Measurements from ENCODE around the gene BMP7. TPM values are rescaled to one million over a fixed set of nuclear protein-coding genes. Genes with fewer than 3 reads are reported as not detected.

BMP7 gene
- total and polyA plus RNA-seq, 2 experiments from 2014 or later = 15.9 to 22.8 TPM

DNA sequence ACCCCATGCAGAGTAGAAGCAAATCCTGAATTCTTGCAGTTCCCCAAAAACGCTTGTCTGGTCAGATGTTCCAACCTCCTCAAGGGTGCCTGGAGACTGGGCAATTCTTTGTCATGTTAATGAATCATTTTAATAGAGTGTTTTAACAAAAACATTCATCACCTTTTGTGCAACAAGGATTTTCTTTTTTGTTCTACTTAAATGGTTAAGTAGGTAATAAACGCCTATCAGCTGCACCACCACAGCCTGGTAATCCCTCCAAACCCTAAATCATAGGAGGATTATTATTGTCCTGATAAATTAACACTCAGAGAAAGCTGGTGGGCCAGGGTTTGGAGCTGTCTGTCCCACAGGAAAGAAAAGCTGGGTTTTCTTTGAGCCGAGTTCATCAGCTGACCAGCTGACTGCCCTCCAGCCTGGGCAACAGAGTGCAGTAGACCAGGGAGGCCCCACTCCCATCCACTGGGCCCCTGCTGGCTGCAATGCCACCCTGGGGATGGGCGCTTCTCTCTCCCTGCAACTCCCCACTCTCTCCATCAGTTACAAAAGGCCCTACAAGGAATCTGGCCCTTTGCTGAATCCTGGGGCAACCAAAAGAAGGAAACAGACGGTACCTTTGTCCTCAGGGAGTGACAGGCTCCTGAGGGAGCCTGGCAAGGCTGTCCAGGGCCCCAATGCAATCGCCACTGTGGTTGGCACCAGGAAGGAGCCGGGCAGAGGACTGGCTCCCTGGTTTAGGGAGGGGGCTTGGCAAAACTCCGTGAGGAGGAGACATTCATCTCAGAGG lies 23.1 kb upstream of the BMP7 start:
- ATAC-seq = no peak
- H2AFZ ChIP-seq = no peak overlapping the region

More for the DNA sequence above, 23.1 kb upstream of the BMP7 start:
- Histone ChIP-seq H3K9me2 (ENCODE audit: insufficient read depth) (no peaks in the 10 kb centered on the region), H3K4me3 (no peak overlapping the region), H3K27ac (ENCODE audit: low read depth) (no peak overlapping the region), H3K4me2 (no peak overlapping the region), H3K79me2 (replicated peaks; ENCODE audit: insufficient read depth) (no peaks in the 10 kb centered on the region), H4K20me1 (replicated peaks; ENCODE audit: insufficient read depth) (no peaks in the 10 kb centered on the region), H3K4me1 (ENCODE audit: insufficient read depth) (peaks cover 9% of the 10 kb centered on the region; the same call in 1 of the 2 replicates), H3F3A (replicated peaks; ENCODE audit: low read depth) (no peaks in the 10 kb centered on the region), H3K27me3 (ENCODE audit: insufficient read depth) (no peaks in the 10 kb centered on the region), H3K36me3 (ENCODE audit: insufficient read depth) (no peaks in the 10 kb centered on the region)
- no peak overlapping the region for H3K4me3 Mint-ChIP-seq
- peaks cover 38% of the 10 kb centered on the region for H3K4me1 Mint-ChIP-seq
- peaks cover 19% of the 10 kb centered on the region for H3K27me3 Mint-ChIP-seq (ENCODE audit: insufficient read depth, low read depth, poor library complexity)
- no peak overlapping the region for H3K27ac Mint-ChIP-seq
- H3K9me3 Mint-ChIP-seq = no peaks in the 10 kb centered on the region
- no peaks in the 10 kb centered on the region for H3K36me3 Mint-ChIP-seq (ENCODE audit: low read depth)
- no peak for TF ChIP-seq ZNF114 (CRISPR knock-in tag; IDR thresholded peaks at IDR 0.05)
- TF ChIP-seq CREB1 (CRISPR knock-in tag; IDR thresholded peaks at IDR 0.05; ENCODE audit: low read depth) = no peak
- TF ChIP-seq, protein P1, sequence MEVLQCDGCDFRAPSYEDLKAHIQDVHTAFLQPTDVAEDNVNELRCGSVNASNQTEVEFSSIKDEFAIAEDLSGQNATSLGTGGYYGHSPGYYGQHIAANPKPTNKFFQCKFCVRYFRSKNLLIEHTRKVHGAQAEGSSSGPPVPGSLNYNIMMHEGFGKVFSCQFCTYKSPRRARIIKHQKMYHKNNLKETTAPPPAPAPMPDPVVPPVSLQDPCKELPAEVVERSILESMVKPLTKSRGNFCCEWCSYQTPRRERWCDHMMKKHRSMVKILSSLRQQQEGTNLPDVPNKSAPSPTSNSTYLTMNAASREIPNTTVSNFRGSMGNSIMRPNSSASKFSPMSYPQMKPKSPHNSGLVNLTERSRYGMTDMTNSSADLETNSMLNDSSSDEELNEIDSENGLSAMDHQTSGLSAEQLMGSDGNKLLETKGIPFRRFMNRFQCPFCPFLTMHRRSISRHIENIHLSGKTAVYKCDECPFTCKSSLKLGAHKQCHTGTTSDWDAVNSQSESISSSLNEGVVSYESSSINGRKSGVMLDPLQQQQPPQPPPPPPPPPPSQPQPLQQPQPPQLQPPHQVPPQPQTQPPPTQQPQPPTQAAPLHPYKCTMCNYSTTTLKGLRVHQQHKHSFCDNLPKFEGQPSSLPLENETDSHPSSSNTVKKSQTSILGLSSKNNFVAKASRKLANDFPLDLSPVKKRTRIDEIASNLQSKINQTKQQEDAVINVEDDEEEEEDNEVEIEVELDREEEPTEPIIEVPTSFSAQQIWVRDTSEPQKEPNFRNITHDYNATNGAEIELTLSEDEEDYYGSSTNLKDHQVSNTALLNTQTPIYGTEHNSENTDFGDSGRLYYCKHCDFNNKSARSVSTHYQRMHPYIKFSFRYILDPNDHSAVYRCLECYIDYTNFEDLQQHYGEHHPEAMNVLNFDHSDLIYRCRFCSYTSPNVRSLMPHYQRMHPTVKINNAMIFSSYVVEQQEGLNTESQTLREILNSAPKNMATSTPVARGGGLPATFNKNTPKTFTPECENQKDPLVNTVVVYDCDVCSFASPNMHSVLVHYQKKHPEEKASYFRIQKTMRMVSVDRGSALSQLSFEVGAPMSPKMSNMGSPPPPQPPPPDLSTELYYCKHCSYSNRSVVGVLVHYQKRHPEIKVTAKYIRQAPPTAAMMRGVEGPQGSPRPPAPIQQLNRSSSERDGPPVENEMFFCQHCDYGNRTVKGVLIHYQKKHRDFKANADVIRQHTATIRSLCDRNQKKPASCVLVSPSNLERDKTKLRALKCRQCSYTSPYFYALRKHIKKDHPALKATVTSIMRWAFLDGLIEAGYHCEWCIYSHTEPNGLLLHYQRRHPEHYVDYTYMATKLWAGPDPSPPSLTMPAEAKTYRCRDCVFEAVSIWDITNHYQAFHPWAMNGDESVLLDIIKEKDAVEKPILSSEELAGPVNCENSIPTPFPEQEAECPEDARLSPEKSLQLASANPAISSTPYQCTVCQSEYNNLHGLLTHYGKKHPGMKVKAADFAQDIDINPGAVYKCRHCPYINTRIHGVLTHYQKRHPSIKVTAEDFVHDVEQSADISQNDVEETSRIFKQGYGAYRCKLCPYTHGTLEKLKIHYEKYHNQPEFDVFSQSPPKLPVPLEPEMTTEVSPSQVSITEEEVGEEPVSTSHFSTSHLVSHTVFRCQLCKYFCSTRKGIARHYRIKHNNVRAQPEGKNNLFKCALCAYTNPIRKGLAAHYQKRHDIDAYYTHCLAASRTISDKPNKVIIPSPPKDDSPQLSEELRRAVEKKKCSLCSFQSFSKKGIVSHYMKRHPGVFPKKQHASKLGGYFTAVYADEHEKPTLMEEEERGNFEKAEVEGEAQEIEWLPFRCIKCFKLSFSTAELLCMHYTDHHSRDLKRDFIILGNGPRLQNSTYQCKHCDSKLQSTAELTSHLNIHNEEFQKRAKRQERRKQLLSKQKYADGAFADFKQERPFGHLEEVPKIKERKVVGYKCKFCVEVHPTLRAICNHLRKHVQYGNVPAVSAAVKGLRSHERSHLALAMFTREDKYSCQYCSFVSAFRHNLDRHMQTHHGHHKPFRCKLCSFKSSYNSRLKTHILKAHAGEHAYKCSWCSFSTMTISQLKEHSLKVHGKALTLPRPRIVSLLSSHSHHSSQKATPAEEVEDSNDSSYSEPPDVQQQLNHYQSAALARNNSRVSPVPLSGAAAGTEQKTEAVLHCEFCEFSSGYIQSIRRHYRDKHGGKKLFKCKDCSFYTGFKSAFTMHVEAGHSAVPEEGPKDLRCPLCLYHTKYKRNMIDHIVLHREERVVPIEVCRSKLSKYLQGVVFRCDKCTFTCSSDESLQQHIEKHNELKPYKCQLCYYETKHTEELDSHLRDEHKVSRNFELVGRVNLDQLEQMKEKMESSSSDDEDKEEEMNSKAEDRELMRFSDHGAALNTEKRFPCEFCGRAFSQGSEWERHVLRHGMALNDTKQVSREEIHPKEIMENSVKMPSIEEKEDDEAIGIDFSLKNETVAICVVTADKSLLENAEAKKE (CRISPR knock-in tag; IDR thresholded peaks at IDR 0.05) = no peak
- TF ChIP-seq STAT1 (IDR thresholded peaks at IDR 0.05; ENCODE audit: unreplicated experiment) = no peak
- TF ChIP-seq, protein P2, sequence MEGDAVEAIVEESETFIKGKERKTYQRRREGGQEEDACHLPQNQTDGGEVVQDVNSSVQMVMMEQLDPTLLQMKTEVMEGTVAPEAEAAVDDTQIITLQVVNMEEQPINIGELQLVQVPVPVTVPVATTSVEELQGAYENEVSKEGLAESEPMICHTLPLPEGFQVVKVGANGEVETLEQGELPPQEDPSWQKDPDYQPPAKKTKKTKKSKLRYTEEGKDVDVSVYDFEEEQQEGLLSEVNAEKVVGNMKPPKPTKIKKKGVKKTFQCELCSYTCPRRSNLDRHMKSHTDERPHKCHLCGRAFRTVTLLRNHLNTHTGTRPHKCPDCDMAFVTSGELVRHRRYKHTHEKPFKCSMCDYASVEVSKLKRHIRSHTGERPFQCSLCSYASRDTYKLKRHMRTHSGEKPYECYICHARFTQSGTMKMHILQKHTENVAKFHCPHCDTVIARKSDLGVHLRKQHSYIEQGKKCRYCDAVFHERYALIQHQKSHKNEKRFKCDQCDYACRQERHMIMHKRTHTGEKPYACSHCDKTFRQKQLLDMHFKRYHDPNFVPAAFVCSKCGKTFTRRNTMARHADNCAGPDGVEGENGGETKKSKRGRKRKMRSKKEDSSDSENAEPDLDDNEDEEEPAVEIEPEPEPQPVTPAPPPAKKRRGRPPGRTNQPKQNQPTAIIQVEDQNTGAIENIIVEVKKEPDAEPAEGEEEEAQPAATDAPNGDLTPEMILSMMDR (conservative IDR thresholded peaks at IDR 0.05; ENCODE audit: low read depth in 2 of 2) = no peak
- TF ChIP-seq, protein P3, sequence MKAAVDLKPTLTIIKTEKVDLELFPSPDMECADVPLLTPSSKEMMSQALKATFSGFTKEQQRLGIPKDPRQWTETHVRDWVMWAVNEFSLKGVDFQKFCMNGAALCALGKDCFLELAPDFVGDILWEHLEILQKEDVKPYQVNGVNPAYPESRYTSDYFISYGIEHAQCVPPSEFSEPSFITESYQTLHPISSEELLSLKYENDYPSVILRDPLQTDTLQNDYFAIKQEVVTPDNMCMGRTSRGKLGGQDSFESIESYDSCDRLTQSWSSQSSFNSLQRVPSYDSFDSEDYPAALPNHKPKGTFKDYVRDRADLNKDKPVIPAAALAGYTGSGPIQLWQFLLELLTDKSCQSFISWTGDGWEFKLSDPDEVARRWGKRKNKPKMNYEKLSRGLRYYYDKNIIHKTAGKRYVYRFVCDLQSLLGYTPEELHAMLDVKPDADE (IDR thresholded peaks at IDR 0.05) = no peak
- TF ChIP-seq JUNB (IDR thresholded peaks at IDR 0.05; ENCODE audit: unreplicated experiment) = no peak
- no peak for TF ChIP-seq ZNF331 (CRISPR knock-in tag; IDR thresholded peaks at IDR 0.05; ENCODE audit: low read depth)
- no peak for DNase-seq (ENCODE audit: low spot score)

Data from GM23338 (cell line).